Fibroblast of villous mesenchyme (primary cell): ENCODE data around the gene ADAMTS17. TPM values are rescaled to one million over a fixed set of nuclear protein-coding genes. Genes with fewer than 3 reads are reported as not detected.

ENCODE experiments used
- DNase-seq: peaks from one replicate; pipeline ENCODE4 v3.0.0-alpha.2; 2010; ENCODE audit warnings: low read depth
- H3K4me3 ChIP-seq: 2 replicates; pipeline ENCODE4 v1.5.1; 2011; ENCODE audit warnings: low read depth, mild to moderate bottlenecking, low read length
- CTCF ChIP-seq: IDR thresholded peaks from 2 replicates; pipeline ENCODE4 v1.5.1; 2012; ENCODE audit warnings: low read depth, mild to moderate bottlenecking, low read length; ENCODE audit not compliant: insufficient read depth
- total RNA-seq: library from RNA; depleted of rRNA; stranded (reverse); fragments of >200 nt; gene quantifications from 2 replicates; pipeline ENCODE4 v1.2.3, GENCODE V29; 2012

The ADAMTS17 gene
- total RNA-seq = under 0.01 and 0.32 TPM in 2 replicates

GRCh38 chr15:100341750-100342560, at the start of gene ADAMTS17:
Gene ADAMTS17 (minus strand): TSS chr15:100341975. CDS start chr15:100341899, 76 bp downstream.
- H3K4me3 ChIP-seq = peak within 1 kb of the TSS; percentile 53
- TF ChIP-seq CTCF = peak; percentile 80
- DNase-seq = peak; percentile 86

GRCh38 chr15:100385300-100386050, 43.7 kb upstream of the ADAMTS17 start:
- no peak for TF ChIP-seq CTCF
- no peak for DNase-seq
- H3K4me3 ChIP-seq = no peak overlapping the region

GRCh38 chr15:100384108-100384410, 42.3 kb upstream of the ADAMTS17 start:
- no peak for TF ChIP-seq CTCF
- no peak overlapping the region for H3K4me3 ChIP-seq
- DNase-seq = no peak

GRCh38 chr15:100383302-100384107, 41.7 kb upstream of the ADAMTS17 start:
- no peak overlapping the region for H3K4me3 ChIP-seq
- TF ChIP-seq CTCF = peak; percentile 34
- DNase-seq = peak; percentile 11

- no peak for DNase-seq
- no peak for TF ChIP-seq CTCF
- H3K4me3 ChIP-seq = no peak overlapping the region
These were observed 32.2 kb upstream of the ADAMTS17 start for GRCh38 chr15:100373942-100374341.

- DNase-seq = no peak
- no peak for TF ChIP-seq CTCF
- no peak overlapping the region for H3K4me3 ChIP-seq
These were observed 31.5 kb upstream of the ADAMTS17 start for GRCh38 chr15:100373120-100373896.
